CD4-positive, alpha-beta memory T cell (primary cell): ENCODE measurements around the gene SLC37A3. TPM values are rescaled to one million over a fixed set of nuclear protein-coding genes. Genes with fewer than 3 reads are reported as not detected.
"Not testable (repeated sequence)": the region's sequence is repeated elsewhere in the genome, so short reads cannot be mapped to it uniquely, and the experiment has no call there.

ENCODE experiments used
- CTCF ChIA-PET: fragments of 350-600 bp; sonication (Branson Sonifier 250); formaldehyde crosslinking; loops from one replicate; lab custom pipeline; 2021; ENCODE audit warnings: inconsistent platforms; ENCODE audit not compliant: partially characterized antibody; lab: Charles Lee
- POLR2A ChIA-PET: fragments of 350-600 bp; sonication (Branson Sonifier 250); formaldehyde crosslinking; loops from one replicate; lab custom pipeline; 2021; ENCODE audit not compliant: partially characterized antibody; lab: Charles Lee
- DNase-seq, 5 donors: peaks; one replicate each; pipeline versions ENCODE4 v3.0.0 to v3.0.0-alpha.2; 2020 to 2022; ENCODE audit warnings: mixed read lengths in 1 of 5
- H3K27ac ChIP-seq: one replicate; pipeline ENCODE4 v1.7.0; 2013; ENCODE audit warnings: low read depth, low read length
- H3K27me3 ChIP-seq: 2 replicates; pipeline ENCODE4 v1.7.0; 2013; ENCODE audit warnings: mild to moderate bottlenecking, low read length, moderate library complexity; ENCODE audit not compliant: insufficient read depth
- H3K36me3 ChIP-seq: 2 replicates; pipeline ENCODE4 v1.7.0; 2013; ENCODE audit warnings: mild to moderate bottlenecking, low read length, moderate library complexity; ENCODE audit not compliant: insufficient read depth
- H3K4me1 ChIP-seq: 2 replicates; pipeline ENCODE4 v1.7.0; 2013; ENCODE audit warnings: mild to moderate bottlenecking, low read length, moderate library complexity; ENCODE audit not compliant: insufficient read depth
- H3K4me3 ChIP-seq, 2 donors: one replicate each; pipeline ENCODE4 v1.7.0; 2013; ENCODE audit warnings: low read length in 2 of 2, mild to moderate bottlenecking in 1 of 2
- H3K9me3 ChIP-seq, 2 donors: one replicate each; pipeline ENCODE4 v1.7.0; 2013; ENCODE audit warnings: low read length in 2 of 2, control low read depth in 1 of 2; ENCODE audit not compliant: control insufficient read depth in 1 of 2
- H3K27ac Mint-ChIP-seq, 7 donors: one replicate each; pipeline ENCODE4 v1.8.0; 2020 to 2021; ENCODE audit warnings: mixed read lengths in 7 of 7, mild to moderate bottlenecking in 6 of 7, inconsistent platforms in 3 of 7, moderate library complexity in 3 of 7
- H3K27me3 Mint-ChIP-seq, 2 donors: one replicate each; pipeline ENCODE4 v1.8.0; 2020 to 2021; ENCODE audit warnings: mixed read lengths in 2 of 2
- H3K36me3 Mint-ChIP-seq, 2 donors: one replicate each; pipeline ENCODE4 v1.8.0; 2020 to 2021; ENCODE audit warnings: mixed read lengths in 2 of 2, inconsistent platforms in 1 of 2, mild to moderate bottlenecking in 1 of 2
- H3K4me1 Mint-ChIP-seq, 4 donors: one replicate each; pipeline ENCODE4 v1.8.0; 2020 to 2021; ENCODE audit warnings: mixed read lengths in 4 of 4, mild to moderate bottlenecking in 1 of 4
- H3K4me3 Mint-ChIP-seq, 8 donors: one replicate each; pipeline ENCODE4 v1.8.0; 2020 to 2021; ENCODE audit warnings: mixed read lengths in 8 of 8, mild to moderate bottlenecking in 7 of 8, moderate library complexity in 6 of 8, inconsistent platforms in 3 of 8
- H3K9me3 Mint-ChIP-seq, 8 donors: one replicate each; pipeline ENCODE4 v1.8.0; 2020 to 2021; ENCODE audit warnings: mixed read lengths in 8 of 8, mild to moderate bottlenecking in 5 of 8, inconsistent platforms in 3 of 8, moderate library complexity in 1 of 8
- intact Hi-C: fragments of 100-400 bp; cut with micrococcal nuclease; formaldehyde crosslinking; loops from one replicate; pipeline ENCODE4 v1.15.1; 2023
- polyA plus RNA-seq, 2 donors: library from polyadenylated mRNA; unstranded; fragments of 300-500 nt; fragmentation: Illumina TruSeq; gene quantifications; one replicate each; pipeline ENCODE4 v1.2.3, GENCODE V29; 2021
- total RNA-seq, 2 experiments: library from RNA; stranded (reverse); gene quantifications; one replicate each; pipeline ENCODE4 v1.2.3, GENCODE V29; 2021

Gene SLC37A3
- total and polyA plus RNA-seq, 4 experiments from 2014 or later: 15.0 to 42.5 (median 28.3) TPM

DNA sequence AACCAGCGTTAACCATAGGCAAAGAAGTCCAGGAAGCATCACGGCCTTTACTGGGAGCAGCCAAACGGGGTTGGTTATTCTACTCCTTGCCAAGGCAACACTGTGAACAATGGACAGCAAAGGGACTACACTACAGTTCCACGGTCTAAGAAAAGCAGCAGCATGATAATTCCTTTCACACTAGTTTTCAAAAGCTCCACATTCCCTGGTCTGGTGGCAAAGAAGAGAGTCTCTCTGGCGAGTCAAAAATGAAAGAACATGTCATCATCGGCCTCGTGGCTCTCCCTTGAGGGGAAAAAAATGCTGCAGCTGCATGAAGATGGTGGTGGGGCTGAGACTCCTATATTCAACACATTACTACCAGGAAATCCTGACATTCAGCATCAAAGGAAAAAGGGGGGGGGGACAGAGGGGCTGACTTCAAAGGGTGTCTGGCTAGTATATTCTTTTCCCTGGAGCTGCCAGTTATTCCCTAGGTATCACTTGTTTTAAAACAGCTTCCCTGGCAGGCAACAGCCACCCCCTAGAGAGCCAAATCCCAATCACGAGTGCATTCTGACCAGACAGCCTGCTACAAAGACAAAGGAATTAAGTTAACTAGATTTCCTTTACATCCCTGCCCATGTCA, 49.1 kb downstream of the SLC37A3 start:
- H3K27ac ChIP-seq: no peak overlapping the region
- no peak overlapping the region for H3K4me3 Mint-ChIP-seq
- no peaks in the 10 kb centered on the region for H3K27me3 ChIP-seq
- H3K9me3 Mint-ChIP-seq: no peaks in the 10 kb centered on the region
- ChIA-PET POLR2A (no interaction called here), CTCF (no interaction called here)
- H3K9me3 ChIP-seq: no peaks in the 10 kb centered on the region
- intact Hi-C loops: no loop called here
- peaks cover 0 to 3% (median 0%) of the 10 kb centered on the region in 4 donors for H3K4me1 Mint-ChIP-seq
- H3K36me3 Mint-ChIP-seq: peaks cover 48 to 65% of the 10 kb centered on the region in 2 donors
- peaks cover 20% of the 10 kb centered on the region for H3K36me3 ChIP-seq
- no peak for DNase-seq
- peak overlapping the region in 4 of 7 donors; percentile 9 to 64 (median 30) for H3K27ac Mint-ChIP-seq
- no peaks in the 10 kb centered on the region for H3K4me1 ChIP-seq
- H3K27me3 Mint-ChIP-seq: no peaks in the 10 kb centered on the region
- no peak overlapping the region for H3K4me3 ChIP-seq

DNA sequence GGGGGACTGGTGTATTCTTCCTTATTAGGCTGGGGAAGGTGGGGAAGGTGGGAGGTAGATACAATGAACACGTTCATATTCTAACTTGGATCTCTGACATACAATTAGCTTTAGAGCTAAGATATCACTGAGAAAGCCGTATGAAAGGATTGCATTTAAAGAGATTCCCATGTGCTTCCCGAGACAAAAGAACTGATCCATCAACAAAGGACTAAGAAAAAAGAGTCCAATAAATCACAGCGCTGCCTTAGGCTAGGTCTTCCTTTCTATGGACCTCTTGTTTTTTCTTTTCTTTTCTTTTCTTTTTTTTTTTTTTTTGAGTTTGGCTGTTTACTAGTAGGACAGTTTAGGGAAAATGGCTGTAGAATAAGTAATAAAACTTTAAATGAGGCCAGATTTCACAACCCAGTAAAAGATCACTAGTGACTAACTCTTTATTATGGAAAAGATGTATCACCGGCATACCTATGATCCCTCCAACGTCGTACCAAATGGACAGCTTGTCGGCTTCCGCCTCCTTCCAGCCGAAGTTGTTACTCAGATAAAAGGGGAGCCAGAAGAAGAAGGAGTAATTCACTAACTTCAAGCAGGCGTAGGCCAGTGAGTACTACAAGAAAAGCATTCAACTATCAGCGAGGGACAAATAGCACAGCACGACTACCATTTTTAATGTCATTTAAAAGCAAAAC, 50.0 kb downstream of the SLC37A3 start:
- H3K27me3 Mint-ChIP-seq: no peaks in the 10 kb centered on the region
- H3K4me3 Mint-ChIP-seq: no peak overlapping the region
- peak overlapping the region in 1 of 7 donors; percentile 26 for H3K27ac Mint-ChIP-seq
- H3K4me1 ChIP-seq: no peaks in the 10 kb centered on the region
- H3K4me1 Mint-ChIP-seq: peaks cover 0 to 3% (median 0%) of the 10 kb centered on the region in 4 donors
- no peaks in the 10 kb centered on the region for H3K9me3 ChIP-seq
- H3K9me3 Mint-ChIP-seq: no peaks in the 10 kb centered on the region
- ChIA-PET CTCF (no interaction called here), POLR2A (no interaction called here)
- peaks cover 26% of the 10 kb centered on the region for H3K36me3 ChIP-seq
- DNase-seq: no peak
- no peak overlapping the region for H3K27ac ChIP-seq
- no peaks in the 10 kb centered on the region for H3K27me3 ChIP-seq
- H3K36me3 Mint-ChIP-seq: peaks cover 51 to 66% of the 10 kb centered on the region in 2 donors
- intact Hi-C loops: no loop called here
- H3K4me3 ChIP-seq: no peak overlapping the region

DNA sequence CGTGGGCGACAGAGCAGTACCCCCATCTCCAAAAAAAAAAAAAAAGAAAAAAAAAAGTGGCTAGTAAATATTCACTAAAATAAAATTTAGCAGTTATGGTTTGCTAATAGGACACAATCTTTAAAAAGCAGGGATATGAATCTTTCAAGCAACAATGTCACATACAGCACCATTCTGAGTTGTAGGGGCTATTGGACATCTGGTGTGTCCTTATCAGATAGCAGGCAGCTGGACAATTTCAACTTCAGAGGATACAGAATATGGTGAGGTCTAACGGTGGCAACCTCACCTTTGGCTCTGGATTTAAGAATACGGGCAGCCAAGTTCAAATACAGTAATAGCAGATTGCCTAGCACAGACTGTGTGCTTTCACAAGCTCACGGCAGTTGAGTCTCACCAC, 51.1 kb downstream of the SLC37A3 start:
- Histone ChIP-seq H3K36me3 (peaks cover 37% of the 10 kb centered on the region), H3K9me3 (no peaks in the 10 kb centered on the region), H3K4me3 (no peak overlapping the region), H3K4me1 (no peaks in the 10 kb centered on the region), H3K27me3 (no peaks in the 10 kb centered on the region), H3K27ac (no peak overlapping the region)
- peaks cover 0 to 1% (median 0%) of the 10 kb centered on the region in 4 donors for H3K4me1 Mint-ChIP-seq
- DNase-seq: no peak
- H3K36me3 Mint-ChIP-seq: peaks cover 52 to 70% of the 10 kb centered on the region in 2 donors
- intact Hi-C loops: no loop called here
- POLR2A ChIA-PET: no interaction called here
- H3K27me3 Mint-ChIP-seq: no peaks in the 10 kb centered on the region
- CTCF ChIA-PET: interaction anchor here (0.6 kb wide), 1 partner anchor 196 kb away, joined by 4 read pairs; no protein-coding TSS in a partner anchor
- no peaks in the 10 kb centered on the region for H3K9me3 Mint-ChIP-seq
- no peak overlapping the region for H3K27ac Mint-ChIP-seq
- no peak overlapping the region for H3K4me3 Mint-ChIP-seq

DNA sequence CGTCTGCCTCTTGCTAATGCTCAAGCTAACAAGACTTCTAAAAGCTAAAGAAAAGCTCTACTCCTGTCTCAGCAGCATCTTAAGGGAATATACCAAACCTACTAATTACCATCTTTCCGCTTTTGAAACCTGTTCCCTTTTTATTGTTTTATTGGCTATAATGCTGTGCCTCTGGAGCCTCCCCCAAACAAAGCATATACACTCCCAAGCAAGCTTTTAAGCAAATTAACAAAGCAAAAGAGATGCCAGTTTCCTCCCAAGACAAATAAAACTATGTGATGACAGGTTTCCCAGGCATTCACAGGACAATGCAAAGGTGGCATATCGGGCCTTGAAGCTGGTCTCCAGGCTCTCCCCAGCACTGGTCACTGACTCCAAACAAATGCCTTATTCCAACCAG, 52.9 kb downstream of the SLC37A3 start:
- DNase-seq: no peak
- peaks cover 31% of the 10 kb centered on the region for H3K36me3 ChIP-seq
- Mint-ChIP-seq H3K36me3 (peaks cover 52 to 69% of the 10 kb centered on the region in 2 donors), H3K27me3 (no peaks in the 10 kb centered on the region), H3K9me3 (no peaks in the 10 kb centered on the region), H3K27ac (no peak overlapping the region), H3K4me1 (peaks cover 0 to 1% (median 0%) of the 10 kb centered on the region in 4 donors), H3K4me3 (no peak overlapping the region)
- intact Hi-C loops: no loop called here
- H3K4me1 ChIP-seq: no peaks in the 10 kb centered on the region
- H3K4me3 ChIP-seq: no peak overlapping the region
- no peaks in the 10 kb centered on the region for H3K27me3 ChIP-seq
- H3K27ac ChIP-seq: no peak overlapping the region
- no peaks in the 10 kb centered on the region for H3K9me3 ChIP-seq
- CTCF ChIA-PET: no interaction called here
- POLR2A ChIA-PET: no interaction called here

DNA sequence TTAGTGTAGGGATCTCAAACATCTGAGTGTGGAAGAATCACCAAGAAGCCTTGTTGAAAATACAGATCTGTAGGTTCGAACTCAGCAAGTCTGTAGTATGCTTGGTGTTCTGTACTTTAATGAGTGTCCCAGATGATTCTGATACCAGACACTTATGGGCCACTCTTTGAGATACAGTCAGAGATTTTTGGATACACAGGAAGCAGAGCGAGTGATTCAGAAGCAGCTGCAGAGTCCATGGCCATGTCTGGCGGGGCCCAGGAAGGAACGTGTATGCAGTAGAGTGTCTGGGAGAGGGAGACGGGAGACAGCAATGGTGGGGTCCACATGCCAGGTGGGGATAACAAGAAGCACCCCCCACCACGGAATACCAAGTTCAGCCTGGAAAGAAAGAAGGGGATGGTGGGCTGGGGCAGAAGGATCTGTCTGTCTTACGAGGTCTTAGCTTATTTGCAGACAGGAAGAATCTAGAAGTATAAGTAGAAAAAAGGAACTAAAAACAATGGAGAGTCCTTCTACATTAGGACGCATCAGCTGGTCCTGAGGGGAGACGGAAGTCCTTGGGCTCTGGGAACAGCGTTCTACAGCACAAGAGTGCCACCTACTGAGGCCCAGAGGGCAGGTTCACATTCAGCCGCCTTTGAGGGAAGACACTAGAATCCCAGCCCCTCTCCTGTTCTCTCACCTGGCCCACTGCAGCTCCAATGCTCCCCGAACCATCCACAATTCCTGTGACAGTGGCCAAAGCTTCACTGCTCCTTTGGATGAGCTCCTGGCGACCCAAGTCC, 55.4 kb downstream of the SLC37A3 start:
- Histone ChIP-seq H3K4me1 (no peaks in the 10 kb centered on the region), H3K27me3 (no peaks in the 10 kb centered on the region), H3K9me3 (no peaks in the 10 kb centered on the region), H3K27ac (no peak overlapping the region), H3K36me3 (peaks cover 34% of the 10 kb centered on the region), H3K4me3 (no peak overlapping the region)
- ChIA-PET CTCF (interaction anchor here (0.9 to 1.1 kb wide), 2 partner anchors 12 to 17 kb away, joined by 3 to 4 read pairs; no protein-coding TSS in a partner anchor), POLR2A (no interaction called here)
- H3K36me3 Mint-ChIP-seq: peaks cover 45 to 53% of the 10 kb centered on the region in 2 donors
- H3K9me3 Mint-ChIP-seq: no peaks in the 10 kb centered on the region
- DNase-seq: no peak
- H3K4me1 Mint-ChIP-seq: peaks cover 0 to 1% (median 0%) of the 10 kb centered on the region in 4 donors
- no peak overlapping the region for H3K4me3 Mint-ChIP-seq
- no peak overlapping the region for H3K27ac Mint-ChIP-seq
- intact Hi-C loops: no loop called here
- no peaks in the 10 kb centered on the region for H3K27me3 Mint-ChIP-seq

DNA sequence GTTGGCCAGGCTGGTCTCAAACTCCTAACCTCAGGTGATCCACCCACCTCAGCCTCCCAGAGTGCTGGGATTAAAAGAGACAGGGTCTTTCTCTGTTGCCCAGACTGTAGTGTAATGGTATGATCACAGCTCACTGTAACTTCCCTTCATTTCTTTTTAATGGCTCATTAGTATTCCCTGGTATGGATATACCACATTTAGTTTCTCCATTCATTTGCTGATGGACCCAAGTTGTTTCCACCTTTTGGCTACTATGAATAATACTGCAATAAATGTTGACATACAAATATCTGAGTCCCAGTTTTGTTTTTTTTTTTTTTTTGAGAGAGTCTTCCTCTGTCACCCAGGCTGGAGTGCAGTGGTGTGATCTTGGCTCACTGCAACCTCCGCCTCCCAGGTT, 59.4 kb downstream of the SLC37A3 start:
- H3K27me3 Mint-ChIP-seq, DNase-seq, H3K27ac ChIP-seq, intact Hi-C loops, H3K9me3 ChIP-seq, H3K9me3 Mint-ChIP-seq, H3K4me3 Mint-ChIP-seq, H3K4me3 ChIP-seq, POLR2A ChIA-PET, CTCF ChIA-PET, H3K4me1 ChIP-seq, H3K27me3 ChIP-seq, H3K4me1 Mint-ChIP-seq: not testable (repeated sequence)
- peaks cover 26% of the 10 kb centered on the region for H3K36me3 ChIP-seq
- H3K27ac Mint-ChIP-seq: peak overlapping the region in 2 of 7 donors; percentile 12 to 48
- H3K36me3 Mint-ChIP-seq: peaks cover 53 to 66% of the 10 kb centered on the region in 2 donors
